A549 (cell line): ENCODE data around the gene DDX10. TPM values are rescaled to one million over a fixed set of nuclear protein-coding genes. Genes with fewer than 3 reads are reported as not detected.

Source experiments
- ATAC-seq, 2 experiments: fragments of 200-7000 bp in 1 of 2; fragments of >200 bp in 1 of 2; cut with Nextera tagmentation in 1 of 2; cut with Tn5 transposase in 1 of 2; 3 replicates each; pipeline versions ENCODE4 v1.8.0 to v1.9.1; 2018 to 2020; ENCODE audit warnings: mild to moderate bottlenecking in 1 of 2, moderate library complexity in 1 of 2
- CTCF ChIA-PET: fragments of 300-600 bp; sonication (Branson Sonifier 250); formaldehyde crosslinking; extraction: SDS; loops from one replicate; lab custom pipeline; 2021; ENCODE audit warnings: antibody characterized with exemption, inconsistent platforms; lab: Yijun Ruan, JAX
- POLR2A ChIA-PET: fragments of 350-600 bp; formaldehyde crosslinking; extraction: SDS; loops from one replicate; lab custom pipeline; 2021; ENCODE audit warnings: antibody characterized with exemption, inconsistent platforms; lab: Yijun Ruan, JAX
- DNase-seq, 2 experiments: peaks; one replicate each; pipeline versions ENCODE4 v3.0.0 to v3.0.0-alpha.2; 2011 to 2016; ENCODE audit warnings: low read depth in 1 of 2, low spot score in 1 of 2
- FAIRE-seq: peaks from 2 replicates; lab custom pipeline; 2011; peaks lifted over from hg19 to GRCh38; lab: Jason Lieb, UNC
- H3K27ac ChIP-seq, 2 experiments: fragments of >200 bp; sonication (Bioruptor Twin); formaldehyde crosslinking; 3 replicates each; pipeline ENCODE4 v1.5.1; 2016 to 2017
- H3K4me1 ChIP-seq: fragments of >200 bp; sonication (Bioruptor Twin); formaldehyde crosslinking; 3 replicates; pipeline ENCODE4 v1.6.1; 2016
- H3K4me2 ChIP-seq: fragments of >200 bp; sonication (Bioruptor Twin); formaldehyde crosslinking; 3 replicates; pipeline ENCODE4 v1.6.1; 2016
- H3K4me3 ChIP-seq: fragments of >200 bp; sonication (Bioruptor Twin); formaldehyde crosslinking; 3 replicates; pipeline ENCODE4 v1.5.1; 2016
- H3K9me3 ChIP-seq: fragments of >200 bp; sonication (Bioruptor Twin); formaldehyde crosslinking; 3 replicates; pipeline ENCODE4 v1.6.1; 2016
- BHLHE40 ChIP-seq: IDR thresholded peaks from 2 replicates; pipeline ENCODE4 v1.6.1; 2012; ENCODE audit warnings: low read depth, low read length, inconsistent platforms
- CBX8 ChIP-seq: fragments of 200-600 bp; sonication (generic); IDR thresholded peaks from 2 replicates; pipeline ENCODE4 v1.6.1; 2016
- CEBPB ChIP-seq, 2 experiments: fragments of >200 bp in 1 of 2; sonication (Bioruptor Twin) in 1 of 2; formaldehyde crosslinking in 1 of 2; IDR thresholded peaks; 2 replicates each; pipeline ENCODE4 v1.6.1; 2012 to 2016
- CHD4 ChIP-seq: fragments of 200-600 bp; sonication (generic); IDR thresholded peaks from 2 replicates; pipeline ENCODE4 v1.6.1; 2016; ENCODE audit warnings: antibody characterized with exemption, mild to moderate bottlenecking, borderline replicate concordance
- FOSL2 ChIP-seq, 2 experiments: fragments of 450-650 bp in 1 of 2; fragments of >200 bp in 1 of 2; sonication (Bioruptor Twin) in 1 of 2; formaldehyde crosslinking; IDR thresholded peaks; 2 replicates each; pipeline versions ENCODE4 v1.5.0 to v1.6.1; 2016 to 2020; ENCODE audit warnings: mild to moderate bottlenecking in 1 of 2, moderate library complexity in 1 of 2
- FOXS1 ChIP-seq: fragments of 250-450 bp; sonication (Bioruptor Pico); IDR thresholded peaks from 2 replicates; pipeline ENCODE4 v1.5.0; 2020; ENCODE audit warnings: mild to moderate bottlenecking, moderate library complexity
- KDM1A ChIP-seq: fragments of 200-600 bp; sonication (generic); IDR thresholded peaks from 2 replicates; pipeline ENCODE4 v1.6.1; 2016; ENCODE audit warnings: low read depth, mild to moderate bottlenecking
- NFE2L2 ChIP-seq: fragments of 150-350 bp; conservative IDR thresholded peaks from 2 replicates; pipeline ENCODE4 v1.6.1; 2014; ENCODE audit warnings: low read length
- RARB ChIP-seq: fragments of 250-450 bp; sonication (Bioruptor Pico); IDR thresholded peaks from 2 replicates; pipeline ENCODE4 v1.8.0; 2021; ENCODE audit warnings: mild to moderate bottlenecking, moderate library complexity
- RFX5 ChIP-seq: fragments of 450-650 bp; IDR thresholded peaks from 2 replicates; pipeline ENCODE4 v1.7.1; 2014; ENCODE audit warnings: antibody characterized with exemption, mild to moderate bottlenecking, moderate library complexity
- SMC3 ChIP-seq: fragments of >200 bp; sonication (Bioruptor Twin); formaldehyde crosslinking; IDR thresholded peaks from 3 replicates; pipeline ENCODE4 v1.6.1; 2018; ENCODE audit warnings: inconsistent platforms
- SREBF2 ChIP-seq: fragments of 450-650 bp; IDR thresholded peaks from 2 replicates; pipeline ENCODE4 v1.6.1; 2014; ENCODE audit warnings: mild to moderate bottlenecking, moderate library complexity
- ZFP36 ChIP-seq: fragments of 450-650 bp; IDR thresholded peaks from 2 replicates; pipeline ENCODE4 v1.6.1; 2014; ENCODE audit warnings: borderline replicate concordance; ENCODE audit not compliant: partially characterized antibody
- ZNF302 ChIP-seq: fragments of 250-450 bp; sonication (Bioruptor Pico); IDR thresholded peaks from 2 replicates; pipeline ENCODE4 v1.9.0; 2021; ENCODE audit warnings: inconsistent platforms, mild to moderate bottlenecking, moderate library complexity
- ZSCAN20 ChIP-seq: fragments of 250-450 bp; sonication (Bioruptor Pico); IDR thresholded peaks from 2 replicates; pipeline ENCODE4 v1.8.0; 2022; ENCODE audit warnings: mild to moderate bottlenecking, moderate library complexity
- WGBS: methylation state at CpG from one replicate; pipeline ENCODE4 v1.1.6; 2017; ENCODE audit errors: missing lambda C conversion rate; 5-methylcytosine and 5-hydroxymethylcytosine counted together
- polyA plus RNA-seq, 4 experiments: library from polyadenylated mRNA; depleted of rRNA in 3 of 4; stranded (reverse); fragments of >200 nt; fragmentation: RNase III in 1 of 4; extraction: RNeasy Plus Mini Kit Qiagen cat#74134 plus additional on column Dnase treatment in 1 of 4; gene quantifications; 2 replicates in 3 of 4; 3 replicates in 1 of 4; pipeline ENCODE4 v1.2.3, GENCODE V29; 2011 to 2017
- TF ChIP-seq, protein P1 (sequence below): IDR thresholded peaks from 2 replicates; pipeline ENCODE4 v1.6.1; 2012
- TF ChIP-seq, protein P2 (sequence below): fragments of 150-350 bp; IDR thresholded peaks from 2 replicates; pipeline ENCODE4 v1.6.1; 2014; ENCODE audit warnings: low read depth, mild to moderate bottlenecking, low read length
- TF ChIP-seq, protein P3 (sequence below): fragments of 200-600 bp; sonication (generic); IDR thresholded peaks from 2 replicates; pipeline ENCODE4 v1.6.1; 2016; ENCODE audit warnings: antibody characterized with exemption, mild to moderate bottlenecking, moderate library complexity

DDX10 gene
- polyA plus RNA-seq, 2 of the 4 experiments (the other 2 are of a cell fraction) = 46.0 to 189 TPM

DNA sequence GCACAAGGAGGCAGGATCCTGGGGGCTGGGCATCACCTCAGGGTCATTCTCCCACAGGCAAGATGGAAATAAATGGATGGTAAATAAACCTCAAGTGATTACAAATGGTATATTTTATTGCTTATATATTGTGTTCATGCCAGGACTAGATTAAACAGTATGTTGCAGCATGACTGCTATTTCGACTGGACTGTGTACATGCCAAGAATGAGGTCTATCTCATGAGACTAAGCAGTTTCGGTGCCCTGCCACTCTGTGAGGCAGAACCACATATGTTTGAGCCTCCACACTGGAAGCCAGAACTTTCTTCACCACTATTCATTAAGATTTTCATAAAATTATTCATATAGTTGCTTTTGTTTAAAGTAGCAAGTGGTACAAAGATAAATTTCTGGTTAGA is 140.2 kb downstream of the DDX10 start:
- no peak for FAIRE-seq
- POLR2A ChIA-PET = no interaction called here
- ATAC-seq = no peak
- DNase-seq = no peak
- TF ChIP-seq SREBF2 (no peak), RARB (no peak), CHD4 (no peak), ZFP36 (no peak), FOXS1 (no peak), RFX5 (no peak), CBX8 (no peak), ZNF302 (CRISPR knock-in tag) (no peak), NFE2L2 (no peak)
- TF ChIP-seq, protein P1, sequence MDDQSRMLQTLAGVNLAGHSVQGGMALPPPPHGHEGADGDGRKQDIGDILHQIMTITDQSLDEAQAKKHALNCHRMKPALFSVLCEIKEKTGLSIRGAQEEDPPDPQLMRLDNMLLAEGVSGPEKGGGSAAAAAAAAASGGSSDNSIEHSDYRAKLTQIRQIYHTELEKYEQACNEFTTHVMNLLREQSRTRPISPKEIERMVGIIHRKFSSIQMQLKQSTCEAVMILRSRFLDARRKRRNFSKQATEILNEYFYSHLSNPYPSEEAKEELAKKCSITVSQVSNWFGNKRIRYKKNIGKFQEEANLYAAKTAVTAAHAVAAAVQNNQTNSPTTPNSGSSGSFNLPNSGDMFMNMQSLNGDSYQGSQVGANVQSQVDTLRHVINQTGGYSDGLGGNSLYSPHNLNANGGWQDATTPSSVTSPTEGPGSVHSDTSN = no peak
- TF ChIP-seq, protein P2, sequence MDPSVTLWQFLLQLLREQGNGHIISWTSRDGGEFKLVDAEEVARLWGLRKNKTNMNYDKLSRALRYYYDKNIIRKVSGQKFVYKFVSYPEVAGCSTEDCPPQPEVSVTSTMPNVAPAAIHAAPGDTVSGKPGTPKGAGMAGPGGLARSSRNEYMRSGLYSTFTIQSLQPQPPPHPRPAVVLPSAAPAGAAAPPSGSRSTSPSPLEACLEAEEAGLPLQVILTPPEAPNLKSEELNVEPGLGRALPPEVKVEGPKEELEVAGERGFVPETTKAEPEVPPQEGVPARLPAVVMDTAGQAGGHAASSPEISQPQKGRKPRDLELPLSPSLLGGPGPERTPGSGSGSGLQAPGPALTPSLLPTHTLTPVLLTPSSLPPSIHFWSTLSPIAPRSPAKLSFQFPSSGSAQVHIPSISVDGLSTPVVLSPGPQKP = no peak
- CTCF ChIA-PET = interaction anchor here (1.1 kb wide), 1 partner anchor 17 kb away, joined by 3 read pairs; no protein-coding TSS in a partner anchor
- H3K9me3 ChIP-seq = no peaks in the 10 kb centered on the region
- H3K4me3 ChIP-seq = no peak overlapping the region
- 86% methylated on average over 2 of the region's 2 CpGs for WGBS
- H3K4me2 ChIP-seq = no peak overlapping the region
- H3K4me1 ChIP-seq = no peaks in the 10 kb centered on the region
- H3K27ac ChIP-seq = no peak overlapping the region

DNA sequence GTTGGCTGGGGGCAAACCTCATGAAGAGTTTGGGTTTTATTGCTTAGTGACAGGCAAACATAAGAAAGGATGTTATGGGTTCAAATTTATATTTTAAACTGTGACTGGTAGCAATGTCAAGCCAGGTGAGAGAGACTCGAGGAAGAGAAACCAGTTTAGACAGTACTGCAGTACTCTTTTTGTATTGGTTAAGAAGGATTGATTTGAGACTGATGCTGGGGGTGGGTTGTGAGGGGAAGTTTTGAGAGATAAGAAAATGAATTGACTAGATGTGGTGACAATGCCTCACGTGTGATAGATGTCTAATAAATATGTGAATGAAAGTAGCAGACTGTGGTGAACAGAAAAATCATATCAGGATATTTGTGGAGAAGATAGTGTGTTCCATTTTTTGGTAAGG is 142.4 kb downstream of the DDX10 start:
- ChIA-PET CTCF (no interaction called here), POLR2A (no interaction called here)
- no peak overlapping the region for H3K4me3 ChIP-seq
- no peak for FAIRE-seq
- WGBS = 90% methylated on average over 2 of the region's 2 CpGs
- ATAC-seq = no peak
- H3K9me3 ChIP-seq = no peaks in the 10 kb centered on the region
- no peaks in the 10 kb centered on the region for H3K4me1 ChIP-seq
- H3K27ac ChIP-seq = no peak overlapping the region
- TF ChIP-seq, protein P1 = no peak
- TF ChIP-seq, protein P3, sequence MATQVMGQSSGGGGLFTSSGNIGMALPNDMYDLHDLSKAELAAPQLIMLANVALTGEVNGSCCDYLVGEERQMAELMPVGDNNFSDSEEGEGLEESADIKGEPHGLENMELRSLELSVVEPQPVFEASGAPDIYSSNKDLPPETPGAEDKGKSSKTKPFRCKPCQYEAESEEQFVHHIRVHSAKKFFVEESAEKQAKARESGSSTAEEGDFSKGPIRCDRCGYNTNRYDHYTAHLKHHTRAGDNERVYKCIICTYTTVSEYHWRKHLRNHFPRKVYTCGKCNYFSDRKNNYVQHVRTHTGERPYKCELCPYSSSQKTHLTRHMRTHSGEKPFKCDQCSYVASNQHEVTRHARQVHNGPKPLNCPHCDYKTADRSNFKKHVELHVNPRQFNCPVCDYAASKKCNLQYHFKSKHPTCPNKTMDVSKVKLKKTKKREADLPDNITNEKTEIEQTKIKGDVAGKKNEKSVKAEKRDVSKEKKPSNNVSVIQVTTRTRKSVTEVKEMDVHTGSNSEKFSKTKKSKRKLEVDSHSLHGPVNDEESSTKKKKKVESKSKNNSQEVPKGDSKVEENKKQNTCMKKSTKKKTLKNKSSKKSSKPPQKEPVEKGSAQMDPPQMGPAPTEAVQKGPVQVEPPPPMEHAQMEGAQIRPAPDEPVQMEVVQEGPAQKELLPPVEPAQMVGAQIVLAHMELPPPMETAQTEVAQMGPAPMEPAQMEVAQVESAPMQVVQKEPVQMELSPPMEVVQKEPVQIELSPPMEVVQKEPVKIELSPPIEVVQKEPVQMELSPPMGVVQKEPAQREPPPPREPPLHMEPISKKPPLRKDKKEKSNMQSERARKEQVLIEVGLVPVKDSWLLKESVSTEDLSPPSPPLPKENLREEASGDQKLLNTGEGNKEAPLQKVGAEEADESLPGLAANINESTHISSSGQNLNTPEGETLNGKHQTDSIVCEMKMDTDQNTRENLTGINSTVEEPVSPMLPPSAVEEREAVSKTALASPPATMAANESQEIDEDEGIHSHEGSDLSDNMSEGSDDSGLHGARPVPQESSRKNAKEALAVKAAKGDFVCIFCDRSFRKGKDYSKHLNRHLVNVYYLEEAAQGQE = no peak
- TF ChIP-seq ZNF302 (CRISPR knock-in tag) = no peak
- TF ChIP-seq ZSCAN20 (CRISPR knock-in tag) = no peak
- no peak for TF ChIP-seq CEBPB (IDR thresholded peaks at IDR 0.05)
- TF ChIP-seq BHLHE40 = no peak
- TF ChIP-seq FOXS1 = no peak
- TF ChIP-seq SMC3 = no peak
- no peak for TF ChIP-seq KDM1A
- TF ChIP-seq FOSL2 (IDR thresholded peaks at IDR 0.05) = no peak
- no peak for TF ChIP-seq FOSL2 (CRISPR knock-in tag; IDR thresholded peaks at IDR 0.05)
- no peak overlapping the region for H3K4me2 ChIP-seq
- DNase-seq = no peak
